ENCODE data around the gene TNFRSF4.

GRCh38 chr1:1176931-1177330, 37.0 kb downstream of the TNFRSF4 start:
- TF ChIP-seq CTCF (IDR thresholded peaks at IDR 0.05; ENCODE audit: low read depth, low read length, missing input control), result no peak
- TF ChIP-seq JUND (IDR thresholded peaks at IDR 0.05), result no peak
- TF ChIP-seq RAD21 (IDR thresholded peaks at IDR 0.05), result no peak
- TF ChIP-seq YY1 (IDR thresholded peaks at IDR 0.05), result no peak
- no peak for TF ChIP-seq MAX (IDR thresholded peaks at IDR 0.05)
- no peak for TF ChIP-seq GABPA (IDR thresholded peaks at IDR 0.05 in 1 of 2, conservative IDR thresholded peaks at IDR 0.05 in 1 of 2)
